Karpas-422 (cell line): ENCODE measurements around the gene ADAMTS14. TPM values are rescaled to one million over a fixed set of nuclear protein-coding genes. Genes with fewer than 3 reads are reported as not detected.

ENCODE experiments used
- DNase-seq: peaks from one replicate; pipeline ENCODE4 v3.0.0-alpha.2; 2015
- H2AFZ ChIP-seq: fragments of 200-600 bp; sonication (generic); 2 replicates; pipeline ENCODE4 v1.6.1; 2014; ENCODE audit warnings: antibody characterized with exemption, low read length, mixed read lengths
- H3K27ac ChIP-seq: fragments of 200-600 bp; sonication (generic); 2 replicates; pipeline ENCODE4 v1.5.1; 2014; ENCODE audit warnings: mild to moderate bottlenecking, low read length, moderate library complexity
- H3K27me3 ChIP-seq: fragments of 200-600 bp; sonication (generic); 2 replicates; pipeline ENCODE4 v1.6.1; 2014; ENCODE audit warnings: low read length, mixed read lengths
- H3K36me3 ChIP-seq: fragments of 200-600 bp; sonication (generic); 2 replicates; pipeline ENCODE4 v1.6.1; 2014; ENCODE audit warnings: low read length, mixed read lengths; ENCODE audit not compliant: insufficient read depth
- H3K4me1 ChIP-seq: fragments of 200-600 bp; sonication (generic); 2 replicates; pipeline ENCODE4 v1.6.1; 2014; ENCODE audit warnings: mild to moderate bottlenecking, low read length, mixed read lengths
- H3K4me2 ChIP-seq: fragments of 200-600 bp; sonication (generic); 2 replicates; pipeline ENCODE4 v1.6.1; 2014; ENCODE audit warnings: low read length, low read depth, mild to moderate bottlenecking; ENCODE audit not compliant: poor library complexity, severe bottlenecking
- H3K4me3 ChIP-seq: fragments of 200-600 bp; sonication (generic); 2 replicates; pipeline ENCODE4 v1.5.1; 2014; ENCODE audit warnings: mild to moderate bottlenecking, antibody characterized with exemption, low read length, mixed read lengths
- H3K79me2 ChIP-seq: fragments of 200-600 bp; sonication (generic); 2 replicates; pipeline ENCODE4 v1.6.1; 2014; ENCODE audit warnings: mild to moderate bottlenecking, low read length, mixed read lengths
- H3K9ac ChIP-seq: fragments of 200-600 bp; sonication (generic); 2 replicates; pipeline ENCODE4 v1.6.0; 2014; ENCODE audit warnings: low read length
- H3K9me2 ChIP-seq: fragments of 200-600 bp; sonication (generic), shearing (Covaris generic); replicated peaks from 2 replicates; pipeline ENCODE4 v1.6.0; 2014; ENCODE audit warnings: mild to moderate bottlenecking, low read length, moderate library complexity; ENCODE audit not compliant: insufficient read depth
- H3K9me3 ChIP-seq: fragments of 300-700, 200-600 bp; sonication (generic); 2 replicates; pipeline ENCODE4 v1.6.1; 2014; ENCODE audit warnings: low read length, mixed read lengths
- H4K20me1 ChIP-seq: fragments of 200-600 bp; sonication (generic); 2 replicates; pipeline ENCODE4 v1.6.1; 2014; ENCODE audit warnings: mild to moderate bottlenecking, antibody characterized with exemption, low read length, low read depth; ENCODE audit not compliant: insufficient read depth
- total RNA-seq: library from RNA; depleted of rRNA; stranded (reverse); fragments of >200 nt; shearing (Covaris generic); gene quantifications from 2 replicates; pipeline ENCODE4 v1.2.3, GENCODE V29; 2014; ENCODE audit warnings: low replicate concordance

The ADAMTS14 gene
- total RNA-seq, 1 experiment from 2014 or later, result not detected

GRCh38 chr10:70669015-70669414 lies 3.3 kb upstream of the ADAMTS14 start:
- Histone ChIP-seq H3K4me2 (no peak overlapping the region), H3K9me2 (no peaks in the 10 kb centered on the region), H3K9ac (no peak overlapping the region), H3K79me2 (no peaks in the 10 kb centered on the region), H4K20me1 (no peaks in the 10 kb centered on the region), H2AFZ (no peak overlapping the region), H3K9me3 (no peaks in the 10 kb centered on the region), H3K27ac (no peak overlapping the region), H3K4me1 (no peaks in the 10 kb centered on the region), H3K27me3 (no peaks in the 10 kb centered on the region), H3K36me3 (no peaks in the 10 kb centered on the region), H3K4me3 (no peak overlapping the region)
- no peak for DNase-seq

DNA sequence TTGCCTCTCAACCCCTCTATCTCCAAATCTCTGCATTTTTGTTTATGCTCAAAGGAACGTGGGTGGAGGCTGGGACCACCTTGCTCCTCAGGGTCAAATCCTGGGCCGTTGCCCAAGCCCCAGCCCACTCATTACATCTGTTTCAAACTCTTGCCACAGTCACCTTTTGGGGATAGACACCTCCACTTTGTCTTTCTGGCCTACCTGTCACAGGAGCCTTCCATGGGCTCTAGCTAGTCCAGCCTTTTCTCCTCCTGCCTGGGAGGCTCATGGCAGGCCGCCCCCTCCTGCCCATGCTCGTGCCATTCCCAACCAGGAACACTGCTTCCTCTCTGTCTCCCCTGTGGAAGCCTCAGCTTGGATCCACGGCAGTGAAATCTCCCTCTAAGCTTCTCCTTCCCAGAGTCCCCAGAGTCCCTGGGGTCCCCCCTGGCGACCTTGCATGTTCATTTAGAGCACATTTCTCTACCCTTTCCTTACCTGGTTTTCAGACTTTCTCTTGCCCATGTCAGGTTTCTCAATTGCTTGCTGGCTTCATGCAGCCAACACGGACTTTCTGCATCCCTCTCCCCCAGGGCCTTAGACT lies 2.5 kb upstream of the ADAMTS14 start:
- H3K9ac ChIP-seq, result no peak overlapping the region
- H2AFZ ChIP-seq, result no peak overlapping the region
- H3K4me3 ChIP-seq, result no peak overlapping the region
- H3K27ac ChIP-seq, result no peak overlapping the region
- no peak for DNase-seq
- no peaks in the 10 kb centered on the region for H4K20me1 ChIP-seq
- no peaks in the 10 kb centered on the region for H3K9me2 ChIP-seq
- no peaks in the 10 kb centered on the region for H3K79me2 ChIP-seq
- no peaks in the 10 kb centered on the region for H3K4me1 ChIP-seq
- no peak overlapping the region for H3K4me2 ChIP-seq
- no peaks in the 10 kb centered on the region for H3K36me3 ChIP-seq
- no peaks in the 10 kb centered on the region for H3K27me3 ChIP-seq
- no peaks in the 10 kb centered on the region for H3K9me3 ChIP-seq

DNA sequence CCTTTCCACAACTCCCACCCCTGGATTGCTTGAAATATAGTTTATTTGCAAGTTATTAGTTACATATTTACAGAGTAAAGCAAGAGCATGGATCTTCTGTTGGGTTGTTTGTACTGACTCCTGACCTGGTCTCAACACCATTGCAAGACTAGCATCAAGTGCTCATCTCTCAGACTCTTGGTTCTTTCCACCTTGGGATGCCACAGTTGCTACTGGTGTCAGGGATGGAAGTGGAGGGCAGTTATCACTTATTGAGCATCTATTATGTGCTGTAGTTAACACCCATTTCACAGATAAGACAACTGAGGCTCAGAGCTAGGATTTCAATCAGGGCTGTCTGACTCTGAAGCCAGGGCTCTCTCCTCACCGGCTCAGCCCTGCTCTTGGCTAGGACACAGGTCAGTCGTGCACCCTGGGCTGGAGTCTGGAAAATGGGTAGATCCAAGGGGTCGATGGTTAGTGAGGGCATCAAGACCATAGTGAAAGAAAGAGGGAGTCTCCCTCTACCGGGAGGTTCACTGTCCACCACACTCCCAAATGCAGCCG lies 614 bp upstream of the ADAMTS14 start:
- Histone ChIP-seq H3K4me2 (no peak overlapping the region), H3K4me3 (no peak overlapping the region), H3K27ac (no peak overlapping the region)

DNA sequence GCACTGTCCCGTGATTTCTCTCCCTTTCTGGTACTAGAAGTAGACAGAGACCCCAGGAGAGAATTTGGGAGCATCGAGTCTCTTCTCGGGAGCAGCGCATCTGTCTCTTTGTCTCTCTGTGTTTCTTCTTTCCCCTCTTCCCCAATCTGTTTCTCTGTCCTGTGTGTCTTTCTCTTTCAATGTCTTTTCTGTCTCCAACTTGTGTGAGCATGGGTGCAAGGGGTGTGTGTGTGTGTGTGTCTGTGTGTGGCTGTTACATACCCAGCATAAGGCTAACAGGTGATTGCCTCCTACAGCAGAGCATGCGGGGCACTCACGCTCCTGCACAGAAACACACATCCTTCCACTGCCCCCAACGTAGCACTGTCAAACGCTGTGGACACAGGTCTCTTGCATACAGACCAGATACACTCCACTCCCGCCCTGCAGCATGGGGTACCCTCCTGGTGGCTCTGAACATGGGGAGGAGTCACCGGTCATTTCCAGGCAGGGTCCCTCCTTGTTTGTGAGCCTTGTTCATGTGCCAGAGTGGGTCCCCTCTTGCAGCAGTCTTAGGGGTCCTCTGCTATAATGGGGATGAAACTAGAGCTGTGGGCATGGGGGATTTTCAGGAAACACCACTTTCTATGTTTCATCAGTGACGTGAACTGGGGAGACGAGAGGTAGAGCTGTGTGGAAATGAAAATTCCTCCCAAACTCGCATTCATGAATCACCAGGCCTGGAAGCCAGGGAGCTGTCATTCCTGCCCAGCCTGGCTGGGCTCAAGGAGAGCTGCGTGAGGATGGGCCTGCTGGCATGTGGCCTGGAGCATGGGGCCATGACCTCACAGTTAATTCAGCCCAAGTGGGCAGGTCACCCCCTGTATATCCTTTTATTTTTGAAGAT lies 980 bp downstream of the ADAMTS14 start:
- Histone ChIP-seq H3K27me3 (no peaks in the 10 kb centered on the region), H3K4me2 (no peak overlapping the region), H3K4me1 (no peaks in the 10 kb centered on the region), H3K4me3 (no peak overlapping the region), H3K9me3 (no peaks in the 10 kb centered on the region), H3K9ac (no peak overlapping the region), H4K20me1 (no peaks in the 10 kb centered on the region), H3K79me2 (no peaks in the 10 kb centered on the region), H3K27ac (no peak overlapping the region), H3K9me2 (no peaks in the 10 kb centered on the region), H3K36me3 (no peaks in the 10 kb centered on the region), H2AFZ (no peak overlapping the region)
- DNase-seq, result no peak

More for the DNA sequence above, 614 bp upstream of the ADAMTS14 start:
- Histone ChIP-seq H4K20me1 (no peaks in the 10 kb centered on the region), H3K9me2 (no peaks in the 10 kb centered on the region), H2AFZ (no peak overlapping the region), H3K27me3 (no peaks in the 10 kb centered on the region), H3K79me2 (no peaks in the 10 kb centered on the region), H3K9ac (no peak overlapping the region), H3K36me3 (no peaks in the 10 kb centered on the region), H3K9me3 (no peaks in the 10 kb centered on the region), H3K4me1 (no peaks in the 10 kb centered on the region)
- DNase-seq, result no peak

DNA sequence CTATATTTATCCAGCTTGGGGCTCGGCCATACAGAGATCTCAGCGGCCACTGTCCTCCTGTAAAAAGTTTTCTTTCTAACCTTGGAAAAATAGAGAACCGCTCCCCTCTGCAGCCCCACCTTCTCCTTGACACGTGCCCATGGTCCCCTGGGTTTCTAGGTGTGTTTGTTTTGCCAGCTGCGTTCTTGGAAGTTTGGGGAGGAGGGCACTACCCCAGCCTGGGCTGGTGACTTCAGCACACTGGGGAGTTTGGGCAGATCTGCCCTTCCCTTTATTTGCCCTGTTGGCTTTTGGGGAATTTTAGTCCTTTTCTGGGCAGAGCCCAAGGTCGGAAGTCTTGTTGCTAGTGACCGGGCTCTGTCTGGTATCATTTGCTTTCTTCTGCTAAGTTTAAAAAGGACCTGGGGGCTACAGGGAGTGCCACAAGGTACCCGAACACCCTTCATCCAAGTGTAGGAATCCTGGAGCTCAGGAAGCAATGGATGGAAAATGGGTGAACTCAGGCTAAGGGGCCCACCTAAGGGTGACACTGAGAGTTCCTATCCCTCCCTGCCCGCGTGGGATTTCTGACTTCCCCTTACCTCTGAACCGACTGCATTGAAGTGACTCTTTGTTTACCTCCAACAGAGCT lies 1.7 kb downstream of the ADAMTS14 start:
- Histone ChIP-seq H3K79me2 (no peaks in the 10 kb centered on the region), H3K4me1 (no peaks in the 10 kb centered on the region), H3K27ac (no peak overlapping the region), H3K9ac (no peak overlapping the region), H3K9me3 (no peaks in the 10 kb centered on the region), H3K27me3 (no peaks in the 10 kb centered on the region), H3K9me2 (no peaks in the 10 kb centered on the region), H4K20me1 (no peaks in the 10 kb centered on the region), H3K4me3 (no peak overlapping the region), H2AFZ (no peak overlapping the region), H3K36me3 (no peaks in the 10 kb centered on the region), H3K4me2 (no peak overlapping the region)
- no peak for DNase-seq

GRCh38 chr10:70674560-70675495 lies 2.5 kb downstream of the ADAMTS14 start:
- Histone ChIP-seq H3K4me3 (no peak overlapping the region), H3K9me3 (no peaks in the 10 kb centered on the region), H2AFZ (no peak overlapping the region), H3K9ac (no peak overlapping the region), H3K4me2 (no peak overlapping the region), H3K9me2 (no peaks in the 10 kb centered on the region), H3K36me3 (no peaks in the 10 kb centered on the region), H3K27me3 (no peaks in the 10 kb centered on the region), H4K20me1 (no peaks in the 10 kb centered on the region), H3K79me2 (no peaks in the 10 kb centered on the region), H3K27ac (no peak overlapping the region), H3K4me1 (no peaks in the 10 kb centered on the region)
- DNase-seq, result no peak

GRCh38 chr10:70675496-70676161 lies 3.3 kb downstream of the ADAMTS14 start:
- Histone ChIP-seq H3K9ac (no peak overlapping the region), H3K9me2 (no peaks in the 10 kb centered on the region), H3K4me3 (no peak overlapping the region), H3K27me3 (no peaks in the 10 kb centered on the region), H3K27ac (no peak overlapping the region), H3K9me3 (no peaks in the 10 kb centered on the region), H3K79me2 (no peaks in the 10 kb centered on the region), H4K20me1 (no peaks in the 10 kb centered on the region), H3K4me1 (no peaks in the 10 kb centered on the region), H3K4me2 (no peak overlapping the region), H2AFZ (no peak overlapping the region), H3K36me3 (no peaks in the 10 kb centered on the region)
- DNase-seq, result no peak
